SK-N-SH (cell line): ENCODE results near the gene TAF11. TPM values are rescaled to one million over a fixed set of nuclear protein-coding genes. Genes with fewer than 3 reads are reported as not detected.

ENCODE experiments used
- CTCF ChIA-PET: fragments of 300-600, 350-600 bp; formaldehyde crosslinking; extraction: SDS; loops from one replicate; lab custom pipeline; 2021; lab: Yijun Ruan, JAX
- POLR2A ChIA-PET: fragments of 350-600 bp; sonication (Branson Sonifier 250); formaldehyde crosslinking; extraction: SDS; loops from one replicate; lab custom pipeline; 2020; ENCODE audit warnings: antibody characterized with exemption, inconsistent platforms; lab: Yijun Ruan, JAX
- DNase-seq: peaks from one replicate; pipeline ENCODE4 v3.0.0; 2012
- H2AFZ ChIP-seq: fragments of 200-600 bp; sonication (generic); 2 replicates; pipeline ENCODE4 v1.8.1; 2016; ENCODE audit warnings: antibody characterized with exemption, mild to moderate bottlenecking, low read depth
- H3F3A ChIP-seq: fragments of 200-600 bp; sonication (generic); replicated peaks from 2 replicates; pipeline ENCODE3; 2016; ENCODE audit warnings: antibody characterized with exemption, mild to moderate bottlenecking; ENCODE audit not compliant: insufficient read depth
- H3K27ac ChIP-seq, 2 experiments: fragments of 200-500 bp in 1 of 2; fragments of 200-600 bp in 1 of 2; sonication (Bioruptor generic) in 1 of 2; sonication (generic), shearing (Covaris generic) in 1 of 2; 2 replicates each; pipeline versions ENCODE4 v1.5.1 to v1.6.1; 2014 to 2016; ENCODE audit warnings: low read depth in 2 of 2, inconsistent platforms in 1 of 2, low read length in 1 of 2, mild to moderate bottlenecking in 1 of 2, mixed read lengths in 1 of 2
- H3K27me3 ChIP-seq: fragments of 200-600 bp; sonication (generic), shearing (Covaris generic); 2 replicates; pipeline ENCODE4 v1.6.1; 2016; ENCODE audit warnings: mixed run types; ENCODE audit not compliant: insufficient read depth
- H3K36me3 ChIP-seq, 2 experiments: fragments of 200-500 bp in 1 of 2; fragments of 200-600 bp in 1 of 2; sonication (Bioruptor generic) in 1 of 2; sonication (generic) in 1 of 2; replicated peaks in 1 of 2; 2 replicates each; pipeline versions ENCODE3 to v1.5.1; 2014 to 2016; ENCODE audit warnings: low read length in 1 of 2, mild to moderate bottlenecking in 1 of 2; ENCODE audit not compliant: insufficient read depth in 2 of 2, control insufficient read depth in 1 of 2
- H3K4me1 ChIP-seq, 2 experiments: fragments of 200-500 bp in 1 of 2; fragments of 200-600 bp in 1 of 2; sonication (Bioruptor generic) in 1 of 2; sonication (generic), shearing (Covaris generic) in 1 of 2; 2 replicates each; pipeline versions ENCODE4 v1.5.1 to v1.6.1; 2014 to 2016; ENCODE audit warnings: low read depth in 1 of 2, low read length in 1 of 2, mixed run types in 1 of 2; ENCODE audit not compliant: insufficient read depth in 2 of 2, control insufficient read depth in 1 of 2
- H3K4me2 ChIP-seq: fragments of 200-600 bp; sonication (generic), shearing (Covaris generic); 2 replicates; pipeline ENCODE4 v1.6.1; 2017; ENCODE audit warnings: mixed run types
- H3K4me3 ChIP-seq, 2 experiments: fragments of 200-500 bp in 1 of 2; fragments of 200-600 bp in 1 of 2; sonication (Bioruptor generic) in 1 of 2; sonication (generic), shearing (Covaris generic) in 1 of 2; 2 replicates each; pipeline versions ENCODE4 v1.5.1 to v1.8.1; 2014 to 2016; ENCODE audit warnings: low read depth in 2 of 2, inconsistent platforms in 1 of 2, low read length in 1 of 2, mild to moderate bottlenecking in 1 of 2, mixed read lengths in 1 of 2, moderate library complexity in 1 of 2
- H3K79me2 ChIP-seq: fragments of 200-600 bp; sonication (generic); 2 replicates; pipeline ENCODE4 v1.8.1; 2017; ENCODE audit warnings: mild to moderate bottlenecking; ENCODE audit not compliant: insufficient read depth
- H3K9ac ChIP-seq: fragments of 200-600 bp; sonication (generic); 2 replicates; pipeline ENCODE4 v1.6.1; 2017; ENCODE audit warnings: mixed run types
- H3K9me2 ChIP-seq: fragments of 200-600 bp; sonication (generic); 2 replicates; pipeline ENCODE4 v1.6.1; 2017; ENCODE audit warnings: mixed run types
- H3K9me3 ChIP-seq: fragments of 200-600 bp; sonication (generic); 2 replicates; pipeline ENCODE4 v1.6.1; 2017; ENCODE audit warnings: mixed run types, mild to moderate bottlenecking, moderate library complexity
- H4K20me1 ChIP-seq: fragments of 200-600 bp; sonication (generic); 2 replicates; pipeline ENCODE4 v1.6.1; 2017; ENCODE audit warnings: mild to moderate bottlenecking, mixed run types; ENCODE audit not compliant: insufficient read depth
- CHD2 ChIP-seq: fragments of 150-350 bp; IDR thresholded peaks from 2 replicates; pipeline ENCODE4 v1.6.1; 2018; ENCODE audit warnings: low read length; ENCODE audit not compliant: partially characterized antibody
- CTCF ChIP-seq: fragments of 200-600 bp; sonication (generic); IDR thresholded peaks from 2 replicates; pipeline ENCODE4 v1.6.1; 2017; ENCODE audit warnings: antibody characterized with exemption, mild to moderate bottlenecking, moderate library complexity
- EZH2phosphoT487 ChIP-seq: fragments of 200-600 bp; sonication (generic); IDR thresholded peaks from 2 replicates; pipeline ENCODE4 v1.6.1; 2017; ENCODE audit warnings: low read depth, mixed run types, mild to moderate bottlenecking, antibody characterized with exemption, moderate library complexity, borderline replicate concordance
- FOSL2 ChIP-seq: IDR thresholded peaks from 2 replicates; pipeline ENCODE4 v1.4.0; 2012; ENCODE audit warnings: low read depth, mild to moderate bottlenecking, moderate library complexity, borderline replicate concordance
- FOXM1 ChIP-seq: IDR thresholded peaks from 2 replicates; pipeline ENCODE4 v1.4.0; 2012; ENCODE audit warnings: low read depth, mild to moderate bottlenecking
- NFIC ChIP-seq: IDR thresholded peaks from 2 replicates; pipeline ENCODE4 v1.4.0; 2012; ENCODE audit warnings: borderline replicate concordance
- NRF1 ChIP-seq: IDR thresholded peaks from 2 replicates; pipeline ENCODE4 v1.6.1; 2012; ENCODE audit warnings: low read depth, mild to moderate bottlenecking, low read length
- SMC3 ChIP-seq: IDR thresholded peaks from 2 replicates; pipeline ENCODE4 v1.6.1; 2012; ENCODE audit warnings: low read depth, low read length, improper control_type of control experiment
- TAF1 ChIP-seq: IDR thresholded peaks from 2 replicates; pipeline ENCODE4 v1.6.1; 2012; ENCODE audit warnings: low read depth, mild to moderate bottlenecking, low read length, moderate library complexity, borderline replicate concordance
- whole genome bisulfite sequencing: methylation state at CpG from one replicate; pipeline ENCODE4 v1.1.6; 2017; ENCODE audit warnings: low lambda C conversion rate; 5-methylcytosine and 5-hydroxymethylcytosine counted together
- polyA plus RNA-seq, 3 experiments: library from polyadenylated mRNA; depleted of rRNA; stranded (reverse); fragments of >200 nt; gene quantifications; 2 replicates each; pipeline ENCODE4 v1.2.3, GENCODE V29; 2012
- TF ChIP-seq, protein P1 (sequence below): IDR thresholded peaks from 2 replicates; pipeline ENCODE4 v1.4.0; 2012; ENCODE audit warnings: low read depth, borderline replicate concordance

TAF11 gene
- polyA plus RNA-seq, 1 of the 3 experiments (the other 2 are of a cell fraction), result 21.8 TPM

DNA sequence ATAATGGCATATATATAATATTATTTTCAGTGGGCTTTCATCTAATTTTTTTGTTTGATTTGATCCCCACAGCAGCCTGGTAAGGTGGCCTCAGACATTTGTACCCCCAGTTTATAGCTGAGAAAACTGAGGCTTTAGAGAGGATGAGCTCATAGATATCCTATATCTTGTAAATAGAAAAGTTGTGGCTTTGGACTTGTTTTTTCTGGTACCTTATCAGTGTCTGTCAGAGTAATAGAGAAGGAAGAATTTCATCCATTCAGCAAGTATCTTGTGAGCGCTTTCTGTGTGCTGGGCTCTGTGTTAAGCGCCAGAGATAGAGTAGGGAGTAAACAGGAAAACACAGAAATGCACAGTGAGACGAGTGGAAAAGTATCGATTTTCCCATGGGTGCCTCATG, 27.9 kb downstream of the TAF11 start:
- 93% methylated on average over 4 of the region's 4 CpGs for WGBS
- Histone ChIP-seq H3F3A (no peaks in the 10 kb centered on the region), H3K79me2 (no peaks in the 10 kb centered on the region), H3K9me2 (no peaks in the 10 kb centered on the region), H3K27ac (no peak overlapping the region), H3K9ac (no peak overlapping the region), H3K4me1 (peaks cover 0 to 2% of the 10 kb centered on the region in 2 experiments; a peak in 1 of 4 replicates), H3K36me3 (peaks cover 35 to 60% of the 10 kb centered on the region in 2 experiments), H3K27me3 (no peaks in the 10 kb centered on the region), H3K4me2 (no peak overlapping the region), H4K20me1 (no peaks in the 10 kb centered on the region), H3K4me3 (no peak overlapping the region), H2AFZ (no peak overlapping the region), H3K9me3 (no peaks in the 10 kb centered on the region)
- no peak for DNase-seq
- no peak for TF ChIP-seq SMC3
- TF ChIP-seq NRF1, result no peak
- TF ChIP-seq EZH2phosphoT487, result no peak
- ChIA-PET POLR2A (no interaction called here), CTCF (interaction anchor here (1.1 to 1.5 kb wide), 3 partner anchors 19 to 280 kb away, joined by 3 to 4 read pairs (median 3); no protein-coding TSS in a partner anchor)

DNA sequence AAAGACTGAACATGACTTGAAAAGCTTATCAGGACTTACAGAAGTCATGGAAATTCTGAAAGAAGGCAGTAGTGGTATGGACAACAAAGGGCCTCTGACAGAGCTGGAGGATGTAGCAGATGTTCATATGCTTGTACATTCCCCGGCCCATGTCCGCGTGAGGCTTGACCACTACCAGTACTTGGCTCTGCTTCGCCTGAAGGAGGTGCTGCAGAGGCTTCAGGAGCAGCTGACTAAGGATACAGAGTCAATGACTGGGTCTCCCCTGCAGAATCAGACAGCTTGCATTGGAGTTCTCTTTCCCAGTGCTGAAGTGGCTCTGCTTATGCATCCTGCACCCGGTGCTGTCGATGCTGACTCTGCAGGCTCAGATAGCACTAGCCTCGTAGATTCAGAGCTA, 29.2 kb downstream of the TAF11 start:
- Histone ChIP-seq H3F3A (no peaks in the 10 kb centered on the region), H3K9me2 (no peaks in the 10 kb centered on the region), H4K20me1 (no peaks in the 10 kb centered on the region), H3K9ac (no peak overlapping the region), H3K4me3 (no peak overlapping the region), H3K36me3 (peaks cover 32 to 57% of the 10 kb centered on the region in 2 experiments), H3K4me1 (no peaks in the 10 kb centered on the region), H3K27me3 (no peaks in the 10 kb centered on the region), H3K79me2 (no peaks in the 10 kb centered on the region), H3K9me3 (no peaks in the 10 kb centered on the region), H3K4me2 (no peak overlapping the region), H3K27ac (no peak overlapping the region), H2AFZ (no peak overlapping the region)
- TF ChIP-seq NRF1, result no peak
- TF ChIP-seq NFIC, result no peak
- TF ChIP-seq TAF1, result no peak
- no peak for TF ChIP-seq SMC3
- peak; percentile 19; the same call in 1 of the 2 replicates for TF ChIP-seq CTCF
- TF ChIP-seq, protein P1, sequence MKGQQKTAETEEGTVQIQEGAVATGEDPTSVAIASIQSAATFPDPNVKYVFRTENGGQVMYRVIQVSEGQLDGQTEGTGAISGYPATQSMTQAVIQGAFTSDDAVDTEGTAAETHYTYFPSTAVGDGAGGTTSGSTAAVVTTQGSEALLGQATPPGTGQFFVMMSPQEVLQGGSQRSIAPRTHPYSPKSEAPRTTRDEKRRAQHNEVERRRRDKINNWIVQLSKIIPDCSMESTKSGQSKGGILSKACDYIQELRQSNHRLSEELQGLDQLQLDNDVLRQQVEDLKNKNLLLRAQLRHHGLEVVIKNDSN, result no peak
- no peak for TF ChIP-seq FOXM1
- TF ChIP-seq CHD2, result no peak
- TF ChIP-seq FOSL2, result no peak
- WGBS, result 94% methylated on average over 7 of the region's 7 CpGs
- POLR2A ChIA-PET, result no interaction called here
- no peak for DNase-seq
- CTCF ChIA-PET, result interaction anchor here (1.1 to 1.9 kb wide), 4 partner anchors 9 to 281 kb away, joined by 3 to 6 read pairs (median 4); no protein-coding TSS in a partner anchor
